ENCODE data around the gene SCYGR5. TPM values are rescaled to one million over a fixed set of nuclear protein-coding genes. Genes with fewer than 3 reads are reported as not detected.
A peak's percentile ranks its signal among the peaks of the same experiment; 100 is the strongest.

SCYGR5 gene
- total RNA-seq, 4 donors from 2014 or later: not detected

DNA sequence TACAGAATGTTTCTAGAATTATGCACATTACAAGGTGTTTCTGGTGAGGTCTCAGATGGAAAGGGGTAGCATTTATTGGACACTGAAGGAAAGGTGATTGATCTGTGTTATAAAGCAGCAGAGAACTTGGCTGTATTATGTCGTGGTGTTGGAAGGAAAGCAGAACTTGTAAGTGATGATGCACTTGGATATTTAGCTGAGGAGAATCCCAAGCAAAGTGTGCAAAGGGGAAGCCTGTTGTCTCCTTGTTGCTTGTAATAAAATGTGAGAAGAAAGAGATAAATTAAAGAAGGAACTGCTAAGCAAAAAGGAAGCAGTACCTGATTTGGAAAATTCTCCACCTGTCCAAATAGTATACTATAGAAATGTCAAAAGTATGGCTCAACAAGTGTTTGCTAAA is 12.2 kb upstream of the SCYGR5 start:
- no peak for DNase-seq
- Histone ChIP-seq H3K4me3 (no peak overlapping the region), H3K27me3 (no peaks in the 10 kb centered on the region), H3K36me3 (no peaks in the 10 kb centered on the region), H3K9me3 (no peaks in the 10 kb centered on the region), H3K27ac (no peak overlapping the region), H3K4me1 (peaks cover 0 to 10% (median 3%) of the 10 kb centered on the region in 4 donors)
- in situ Hi-C loops (cut with MboI; ENCODE audit: low pct_ligation_motif_present in 1 of 4, low pct_unique_long_range_greater_than_20kb in 1 of 4, low sequenced_read_pairs in 3 of 4) (loop anchor here in 2 of 4 donors (25.0 kb wide), 2 partner anchors 108 to 208 kb away; partner anchors contain the start of gene DAW1 (in 1 of the 2)), intact Hi-C loops (cut with DNase I; ENCODE audit: low total_unique reads) (no loop called here)
- TF ChIP-seq, protein P1, sequence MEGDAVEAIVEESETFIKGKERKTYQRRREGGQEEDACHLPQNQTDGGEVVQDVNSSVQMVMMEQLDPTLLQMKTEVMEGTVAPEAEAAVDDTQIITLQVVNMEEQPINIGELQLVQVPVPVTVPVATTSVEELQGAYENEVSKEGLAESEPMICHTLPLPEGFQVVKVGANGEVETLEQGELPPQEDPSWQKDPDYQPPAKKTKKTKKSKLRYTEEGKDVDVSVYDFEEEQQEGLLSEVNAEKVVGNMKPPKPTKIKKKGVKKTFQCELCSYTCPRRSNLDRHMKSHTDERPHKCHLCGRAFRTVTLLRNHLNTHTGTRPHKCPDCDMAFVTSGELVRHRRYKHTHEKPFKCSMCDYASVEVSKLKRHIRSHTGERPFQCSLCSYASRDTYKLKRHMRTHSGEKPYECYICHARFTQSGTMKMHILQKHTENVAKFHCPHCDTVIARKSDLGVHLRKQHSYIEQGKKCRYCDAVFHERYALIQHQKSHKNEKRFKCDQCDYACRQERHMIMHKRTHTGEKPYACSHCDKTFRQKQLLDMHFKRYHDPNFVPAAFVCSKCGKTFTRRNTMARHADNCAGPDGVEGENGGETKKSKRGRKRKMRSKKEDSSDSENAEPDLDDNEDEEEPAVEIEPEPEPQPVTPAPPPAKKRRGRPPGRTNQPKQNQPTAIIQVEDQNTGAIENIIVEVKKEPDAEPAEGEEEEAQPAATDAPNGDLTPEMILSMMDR (IDR thresholded peaks at IDR 0.05): no peak
- TF ChIP-seq POLR2A (IDR thresholded peaks at IDR 0.05) (no peak), POLR2AphosphoS5 (IDR thresholded peaks at IDR 0.05) (no peak), EP300 (IDR thresholded peaks at IDR 0.05; ENCODE audit: low read depth) (no peak)
- WGBS, 2 donors (ENCODE audit: low coverage in 1 of 2): 65% methylated on average over 1 of the region's 1 CpG; no CpG with 5 or more reads in 1 of the 2 donors

DNA sequence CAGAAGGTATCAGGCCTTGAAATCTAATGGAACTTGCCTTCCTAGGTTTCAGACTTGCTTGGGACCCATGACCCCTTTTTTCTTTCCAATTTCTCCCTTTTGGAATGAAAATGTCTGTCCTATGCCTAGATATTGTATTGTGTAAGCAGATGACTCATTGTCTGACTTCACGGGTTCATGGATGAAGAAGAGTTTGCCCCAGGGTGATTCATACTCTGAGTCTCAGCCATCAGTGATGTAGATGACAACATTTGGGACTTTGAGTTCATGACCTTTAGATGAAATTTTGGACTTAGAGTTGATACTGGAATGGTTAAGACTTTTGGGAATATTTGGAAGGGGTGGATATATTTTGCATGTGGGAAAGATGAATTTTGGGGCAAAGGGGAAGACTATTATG is 11.2 kb upstream of the SCYGR5 start:
- no peaks in the 10 kb centered on the region for H3K9me3 ChIP-seq
- DNase-seq: no peak
- in situ Hi-C loops (cut with MboI; ENCODE audit: low pct_ligation_motif_present in 1 of 4, low pct_unique_long_range_greater_than_20kb in 1 of 4, low sequenced_read_pairs in 3 of 4) (loop anchor here in 2 of 4 donors (25.0 kb wide), 2 partner anchors 107 to 207 kb away; partner anchors contain the start of gene DAW1 (in 1 of the 2)), intact Hi-C loops (cut with DNase I; ENCODE audit: low total_unique reads) (loop anchor here (5.0 kb wide), 2 partner anchors 112 to 183 kb away; partner anchors contain the start of gene AGFG1)
- no peak overlapping the region for H3K27ac ChIP-seq
- no peaks in the 10 kb centered on the region for H3K27me3 ChIP-seq
- no peaks in the 10 kb centered on the region for H3K36me3 ChIP-seq
- no peak overlapping the region for H3K4me3 ChIP-seq
- peaks cover 0 to 10% (median 3%) of the 10 kb centered on the region in 4 donors for H3K4me1 ChIP-seq
- WGBS, 2 donors (ENCODE audit: low coverage in 1 of 2): 29 to 44% methylated on average over 1 of the region's 1 CpG
- TF ChIP-seq POLR2A (IDR thresholded peaks at IDR 0.05) (no peak), POLR2AphosphoS5 (IDR thresholded peaks at IDR 0.05) (peak in 1 of 3 donors; percentile 30)
- TF ChIP-seq, protein P1 (IDR thresholded peaks at IDR 0.05): no peak

DNA sequence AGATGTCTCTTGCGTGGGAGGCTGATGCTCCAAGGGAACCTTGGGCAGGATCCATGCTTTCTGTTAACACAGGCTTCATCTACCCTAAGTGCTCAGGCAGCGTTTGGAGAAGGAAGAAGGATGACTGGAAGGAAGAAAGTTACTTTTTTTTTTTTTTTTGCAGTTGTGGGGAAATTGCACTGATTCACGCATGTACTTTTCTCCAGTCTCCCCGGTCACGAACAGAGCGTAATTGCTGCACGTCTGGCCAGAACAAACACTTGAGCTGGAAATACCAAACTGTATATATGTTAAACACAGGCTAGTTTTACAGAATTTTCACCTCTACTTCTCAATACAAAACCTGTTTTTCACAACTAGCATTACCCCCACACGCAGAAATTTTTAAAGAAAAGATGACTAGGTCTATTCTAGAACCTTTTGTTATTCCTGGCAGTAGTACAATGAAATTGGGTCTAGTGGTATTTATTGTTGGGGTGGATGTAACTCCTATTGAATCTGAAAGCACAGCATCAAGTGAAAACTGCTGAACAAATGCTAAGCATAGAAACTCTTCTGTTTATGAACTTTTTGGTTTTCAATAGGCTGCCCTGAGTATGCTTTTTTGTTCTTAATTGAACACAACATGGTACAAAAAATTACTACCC is 9.3 kb upstream of the SCYGR5 start:
- H3K4me3 ChIP-seq: no peak overlapping the region
- H3K9me3 ChIP-seq: no peaks in the 10 kb centered on the region
- TF ChIP-seq POLR2A (IDR thresholded peaks at IDR 0.05) (no peak), EP300 (IDR thresholded peaks at IDR 0.05; ENCODE audit: low read depth) (no peak), POLR2AphosphoS5 (IDR thresholded peaks at IDR 0.05) (no peak)
- TF ChIP-seq, protein P1 (IDR thresholded peaks at IDR 0.05): no peak
- no peak overlapping the region for H3K27ac ChIP-seq
- no peak for DNase-seq
- no peaks in the 10 kb centered on the region for H3K27me3 ChIP-seq
- 63% methylated on average over 8 of the region's 8 CpGs for WGBS, 2 donors (ENCODE audit: low coverage in 1 of 2)
- H3K4me1 ChIP-seq: peaks cover 0 to 14% (median 3%) of the 10 kb centered on the region in 4 donors
- intact Hi-C loops (cut with DNase I; ENCODE audit: low total_unique reads) (loop anchor here (5.0 kb wide), 2 partner anchors 110 to 185 kb away; partner anchors contain the start of gene AGFG1), in situ Hi-C loops (cut with MboI; ENCODE audit: low pct_ligation_motif_present in 1 of 4, low pct_unique_long_range_greater_than_20kb in 1 of 4, low sequenced_read_pairs in 3 of 4) (loop anchor here in 2 of 4 donors (25.0 kb wide), 2 partner anchors 105 to 205 kb away; partner anchors contain the start of gene DAW1 (in 1 of the 2))
- no peaks in the 10 kb centered on the region for H3K36me3 ChIP-seq

DNA sequence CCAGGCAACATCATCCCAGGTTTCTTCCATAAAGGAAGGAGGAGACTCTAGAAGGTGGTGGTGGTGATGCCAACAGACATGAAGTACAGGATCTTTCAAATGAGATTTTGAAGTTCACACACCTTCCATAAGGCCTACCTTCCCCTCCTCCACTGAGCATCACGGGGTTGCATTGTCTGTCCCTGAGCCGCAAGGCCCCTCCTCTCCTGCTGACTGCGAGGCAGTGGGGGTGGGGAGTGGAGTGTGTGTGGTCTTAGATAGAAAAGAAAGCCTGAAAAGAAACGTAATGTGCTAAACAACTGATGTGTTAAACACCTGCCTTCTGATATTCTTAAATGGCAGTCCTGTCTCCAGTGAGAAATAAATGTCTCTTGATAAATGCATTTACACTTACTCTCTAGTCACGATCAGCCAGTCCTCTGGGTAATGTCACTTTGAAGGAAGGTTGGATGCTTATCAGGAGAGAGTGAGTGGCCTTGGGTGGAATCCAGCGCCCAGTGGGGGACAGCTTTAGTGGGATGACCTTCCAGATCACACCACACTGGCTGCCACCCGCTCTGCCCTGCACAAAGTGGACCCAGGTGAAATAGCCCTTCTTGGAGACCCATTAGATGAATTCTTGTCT is 5.5 kb upstream of the SCYGR5 start:
- H3K36me3 ChIP-seq: no peaks in the 10 kb centered on the region
- in situ Hi-C loops (cut with MboI; ENCODE audit: low pct_ligation_motif_present in 1 of 4, low pct_unique_long_range_greater_than_20kb in 1 of 4, low sequenced_read_pairs in 3 of 4) (loop anchor here (5.0 to 25.0 kb wide), 6 partner anchors 94 to 204 kb away; partner anchors contain the start of gene DAW1 (in 1 of the 4)), intact Hi-C loops (cut with DNase I; ENCODE audit: low total_unique reads) (no loop called here)
- 54 to 60% methylated on average over 2 to 7 of the region's 7 CpGs for WGBS, 2 donors (ENCODE audit: low coverage in 1 of 2)
- no peak for TF ChIP-seq EP300 (IDR thresholded peaks at IDR 0.05; ENCODE audit: low read depth)
- TF ChIP-seq, protein P1 (IDR thresholded peaks at IDR 0.05): no peak
- TF ChIP-seq POLR2AphosphoS5 (IDR thresholded peaks at IDR 0.05): no peak
- TF ChIP-seq POLR2A (IDR thresholded peaks at IDR 0.05): no peak
- no peaks in the 10 kb centered on the region for H3K9me3 ChIP-seq
- H3K4me1 ChIP-seq: peaks cover 0 to 14% (median 3%) of the 10 kb centered on the region in 4 donors
- H3K4me3 ChIP-seq: no peak overlapping the region
- no peaks in the 10 kb centered on the region for H3K27me3 ChIP-seq
- H3K27ac ChIP-seq: no peak overlapping the region
- DNase-seq: no peak

Data from transverse colon (tissue), 4 donors.